HepG2 (cell line): Measurements from ENCODE around the gene PLK3. TPM values are rescaled to one million over a fixed set of nuclear protein-coding genes. Genes with fewer than 3 reads are reported as not detected.
A peak's percentile ranks its signal among the peaks of the same experiment; 100 is the strongest.

Experiments used
- AKAP8 ChIP-seq: sonication (generic); formaldehyde crosslinking; IDR thresholded peaks from 2 replicates; pipeline ENCODE4 v1.5.1; 2020; ENCODE audit warnings: mild to moderate bottlenecking, missing genetic modification reagents
- CREB1 ChIP-seq, 2 experiments: fragments of 450-650 bp in 1 of 2; IDR thresholded peaks; 2 replicates each; pipeline ENCODE4 v1.6.1; 2016 to 2017; ENCODE audit warnings: control low read depth in 1 of 2, mild to moderate bottlenecking in 1 of 2, missing compliant biosample characterization in 1 of 2, missing genetic modification characterization in 1 of 2
- HNRNPL ChIP-seq: fragments of 200-400 bp; formaldehyde crosslinking; IDR thresholded peaks from 2 replicates; pipeline ENCODE4 v1.6.1; 2017; ENCODE audit warnings: mild to moderate bottlenecking, low read depth, low read length
- KDM6A ChIP-seq: IDR thresholded peaks from 2 replicates; pipeline ENCODE4 v1.6.1; 2016; ENCODE audit warnings: low read depth
- MEF2D ChIP-seq: sonication (generic); formaldehyde crosslinking; IDR thresholded peaks from 2 replicates; pipeline ENCODE4 v1.5.1; 2020; ENCODE audit warnings: mild to moderate bottlenecking, missing genetic modification reagents
- MTA1 ChIP-seq: sonication (generic); formaldehyde crosslinking; IDR thresholded peaks from 2 replicates; pipeline ENCODE4 v1.4.0; 2020; ENCODE audit warnings: missing genetic modification reagents, mild to moderate bottlenecking, borderline replicate concordance
- RBFOX2 ChIP-seq: fragments of 200-400 bp; formaldehyde crosslinking; IDR thresholded peaks from 2 replicates; pipeline ENCODE4 v1.6.1; 2017; ENCODE audit warnings: low read depth, mild to moderate bottlenecking, low read length
- SALL2 ChIP-seq: sonication (generic); formaldehyde crosslinking; IDR thresholded peaks from 2 replicates; pipeline ENCODE4 v1.8.1; 2023; ENCODE audit warnings: mild to moderate bottlenecking, missing genetic modification reagents, inconsistent platforms
- SOX6 ChIP-seq, 2 experiments: fragments of 450-650 bp in 1 of 2; sonication (generic) in 1 of 2; formaldehyde crosslinking in 1 of 2; IDR thresholded peaks; 2 replicates each; pipeline versions ENCODE4 v1.4.0 to v1.6.1; 2017 to 2020; ENCODE audit warnings: antibody characterized with exemption in 1 of 2, mild to moderate bottlenecking in 1 of 2, missing genetic modification reagents in 1 of 2
- SRY ChIP-seq: sonication (generic); formaldehyde crosslinking; IDR thresholded peaks from 2 replicates; pipeline ENCODE4 v1.8.0; 2022; ENCODE audit warnings: mild to moderate bottlenecking, missing genetic modification reagents
- SYNCRIP ChIP-seq: fragments of 200-400 bp; formaldehyde crosslinking; IDR thresholded peaks from 2 replicates; pipeline ENCODE4 v1.6.1; 2018; ENCODE audit warnings: mild to moderate bottlenecking, low read depth, low read length; ENCODE audit not compliant: insufficient read depth
- YEATS4 ChIP-seq: sonication (generic); formaldehyde crosslinking; IDR thresholded peaks from 2 replicates; pipeline ENCODE4 v1.4.0; 2020; ENCODE audit warnings: missing genetic modification reagents, borderline replicate concordance
- ZNF615 ChIP-seq: sonication (generic); formaldehyde crosslinking; IDR thresholded peaks from 2 replicates; pipeline ENCODE4 v1.5.0; 2020; ENCODE audit warnings: mild to moderate bottlenecking, missing genetic modification reagents, borderline replicate concordance
- ZNF713 ChIP-seq: sonication (generic); formaldehyde crosslinking; IDR thresholded peaks from 2 replicates; pipeline ENCODE4 v1.4.0; 2020; ENCODE audit warnings: mild to moderate bottlenecking, missing genetic modification reagents
- ZNF788 ChIP-seq: sonication (generic); formaldehyde crosslinking; IDR thresholded peaks from 2 replicates; pipeline ENCODE4 v1.5.0; 2020; ENCODE audit warnings: mild to moderate bottlenecking, missing genetic modification reagents, borderline replicate concordance
- polyA plus RNA-seq, 8 experiments: library from polyadenylated mRNA; depleted of rRNA in 3 of 8; stranded (reverse) in 7 of 8; unstranded in 1 of 8; fragments of >200 nt; fragmentation: Illumina TruSeq in 4 of 8; extraction: Trizol in 4 of 8; gene quantifications; 2 replicates each; pipeline versions ENCODE4 v1.2.1 to v1.2.3, GENCODE V29; 2011 to 2016; ENCODE audit warnings: low read depth in 4 of 8, missing spikeins in 1 of 8, mixed read lengths in 1 of 8; ENCODE audit not compliant: insufficient read depth in 1 of 8
- total RNA-seq, 5 experiments: library from RNA; depleted of rRNA; stranded (reverse); fragments of >200 nt; fragmentation: Illumina TruSeq; extraction: Trizol; gene quantifications; 2 replicates each; pipeline ENCODE4 v1.2.3, GENCODE V29; 2016; ENCODE audit warnings: low read depth in 1 of 5
- TF ChIP-seq, protein P1 (sequence below): IDR thresholded peaks from 2 replicates; pipeline ENCODE4 v1.4.0; 2020; ENCODE audit warnings: mild to moderate bottlenecking, missing genetic modification reagents
- TF ChIP-seq, protein P2 (sequence below): sonication (generic); formaldehyde crosslinking; IDR thresholded peaks from 2 replicates; pipeline ENCODE4 v1.4.0; 2020; ENCODE audit warnings: missing genetic modification reagents, borderline replicate concordance
- TF ChIP-seq, protein P3 (sequence below): IDR thresholded peaks from 2 replicates; pipeline ENCODE4 v1.6.1; 2016; ENCODE audit warnings: low read depth, borderline replicate concordance
- TF ChIP-seq, protein P4 (sequence below): sonication (generic); formaldehyde crosslinking; IDR thresholded peaks from 2 replicates; pipeline ENCODE4 v1.4.0; 2020; ENCODE audit warnings: missing genetic modification reagents

The PLK3 gene
- total and polyA plus RNA-seq, 2 of the 13 experiments (the other 11 are each of a cell fraction or from before 2014, with no cell fraction given), result 9.8 to 16.9 TPM

DNA sequence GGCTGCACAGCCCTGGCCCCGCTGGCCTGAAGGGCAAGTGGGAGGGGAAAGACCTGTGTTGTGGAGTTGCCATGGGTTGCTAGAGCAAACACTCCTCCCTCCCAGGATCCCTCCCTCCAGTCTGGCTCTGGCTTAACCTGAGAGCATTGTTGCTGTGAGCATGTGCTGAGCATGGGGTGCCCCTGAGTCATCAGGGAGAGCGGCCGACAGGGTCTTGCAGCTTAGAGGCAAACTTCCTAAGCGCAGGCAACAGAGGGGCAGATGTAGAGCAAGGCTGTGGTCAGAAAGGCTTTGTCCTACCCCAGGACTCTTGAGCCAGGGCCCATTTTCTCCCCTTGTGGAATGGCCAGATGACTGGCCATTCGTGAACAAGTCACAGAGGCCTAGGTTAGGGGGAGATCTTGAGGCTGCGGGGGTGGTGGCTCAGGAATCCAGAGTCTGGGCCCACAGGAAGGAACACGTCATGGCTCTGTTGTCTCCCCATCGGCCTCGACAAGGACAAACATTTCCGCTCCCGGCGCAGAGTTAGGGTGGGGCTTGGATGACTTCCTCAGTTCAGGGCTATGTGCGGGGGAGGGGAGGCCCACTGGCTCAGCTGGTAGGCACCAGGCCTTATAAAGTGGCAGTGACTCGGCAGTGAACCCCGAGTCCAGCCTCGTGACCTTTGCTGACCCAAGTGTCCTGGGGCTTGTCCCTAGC lies 7.3 kb downstream of the PLK3 start (continued):
- TF ChIP-seq, protein P1, sequence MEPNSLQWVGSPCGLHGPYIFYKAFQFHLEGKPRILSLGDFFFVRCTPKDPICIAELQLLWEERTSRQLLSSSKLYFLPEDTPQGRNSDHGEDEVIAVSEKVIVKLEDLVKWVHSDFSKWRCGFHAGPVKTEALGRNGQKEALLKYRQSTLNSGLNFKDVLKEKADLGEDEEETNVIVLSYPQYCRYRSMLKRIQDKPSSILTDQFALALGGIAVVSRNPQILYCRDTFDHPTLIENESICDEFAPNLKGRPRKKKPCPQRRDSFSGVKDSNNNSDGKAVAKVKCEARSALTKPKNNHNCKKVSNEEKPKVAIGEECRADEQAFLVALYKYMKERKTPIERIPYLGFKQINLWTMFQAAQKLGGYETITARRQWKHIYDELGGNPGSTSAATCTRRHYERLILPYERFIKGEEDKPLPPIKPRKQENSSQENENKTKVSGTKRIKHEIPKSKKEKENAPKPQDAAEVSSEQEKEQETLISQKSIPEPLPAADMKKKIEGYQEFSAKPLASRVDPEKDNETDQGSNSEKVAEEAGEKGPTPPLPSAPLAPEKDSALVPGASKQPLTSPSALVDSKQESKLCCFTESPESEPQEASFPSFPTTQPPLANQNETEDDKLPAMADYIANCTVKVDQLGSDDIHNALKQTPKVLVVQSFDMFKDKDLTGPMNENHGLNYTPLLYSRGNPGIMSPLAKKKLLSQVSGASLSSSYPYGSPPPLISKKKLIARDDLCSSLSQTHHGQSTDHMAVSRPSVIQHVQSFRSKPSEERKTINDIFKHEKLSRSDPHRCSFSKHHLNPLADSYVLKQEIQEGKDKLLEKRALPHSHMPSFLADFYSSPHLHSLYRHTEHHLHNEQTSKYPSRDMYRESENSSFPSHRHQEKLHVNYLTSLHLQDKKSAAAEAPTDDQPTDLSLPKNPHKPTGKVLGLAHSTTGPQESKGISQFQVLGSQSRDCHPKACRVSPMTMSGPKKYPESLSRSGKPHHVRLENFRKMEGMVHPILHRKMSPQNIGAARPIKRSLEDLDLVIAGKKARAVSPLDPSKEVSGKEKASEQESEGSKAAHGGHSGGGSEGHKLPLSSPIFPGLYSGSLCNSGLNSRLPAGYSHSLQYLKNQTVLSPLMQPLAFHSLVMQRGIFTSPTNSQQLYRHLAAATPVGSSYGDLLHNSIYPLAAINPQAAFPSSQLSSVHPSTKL, result peak; percentile 24; the same call in 1 of the 2 replicates
- TF ChIP-seq SOX6 (IDR thresholded peaks at IDR 0.05) (no peak), SOX6 (CRISPR knock-in tag; IDR thresholded peaks at IDR 0.05) (peak; percentile 88), ZNF713 (CRISPR knock-in tag) (peak; percentile 74), MEF2D (peak; percentile 81; the same call in 1 of the 2 replicates), CREB1 (IDR thresholded peaks at IDR 0.05) (peak; percentile 68), CREB1 (CRISPR knock-in tag; IDR thresholded peaks at IDR 0.05) (no peak), YEATS4 (CRISPR knock-in tag) (peak; percentile 68), SRY (CRISPR knock-in tag) (peak; percentile 35; the same call in 1 of the 2 replicates), ZNF788 (CRISPR knock-in tag) (peak; percentile 45; the same call in 1 of the 2 replicates), KDM6A (CRISPR knock-in tag) (peak; percentile 43), MTA1 (CRISPR knock-in tag) (peak; percentile 52), AKAP8 (CRISPR knock-in tag) (peak; percentile 49; the same call in 1 of the 2 replicates), RBFOX2 (peak; percentile 40; the same call in 1 of the 2 replicates), ZNF615 (CRISPR knock-in tag) (0 out of 2 replicates have a peak, but pooled peaks have one; percentile 12), SYNCRIP (no peak), SALL2 (peak; percentile 48; the same call in 1 of the 2 replicates), HNRNPL (0 out of 2 replicates have a peak, but pooled peaks have one; percentile 12)
- TF ChIP-seq, protein P2, sequence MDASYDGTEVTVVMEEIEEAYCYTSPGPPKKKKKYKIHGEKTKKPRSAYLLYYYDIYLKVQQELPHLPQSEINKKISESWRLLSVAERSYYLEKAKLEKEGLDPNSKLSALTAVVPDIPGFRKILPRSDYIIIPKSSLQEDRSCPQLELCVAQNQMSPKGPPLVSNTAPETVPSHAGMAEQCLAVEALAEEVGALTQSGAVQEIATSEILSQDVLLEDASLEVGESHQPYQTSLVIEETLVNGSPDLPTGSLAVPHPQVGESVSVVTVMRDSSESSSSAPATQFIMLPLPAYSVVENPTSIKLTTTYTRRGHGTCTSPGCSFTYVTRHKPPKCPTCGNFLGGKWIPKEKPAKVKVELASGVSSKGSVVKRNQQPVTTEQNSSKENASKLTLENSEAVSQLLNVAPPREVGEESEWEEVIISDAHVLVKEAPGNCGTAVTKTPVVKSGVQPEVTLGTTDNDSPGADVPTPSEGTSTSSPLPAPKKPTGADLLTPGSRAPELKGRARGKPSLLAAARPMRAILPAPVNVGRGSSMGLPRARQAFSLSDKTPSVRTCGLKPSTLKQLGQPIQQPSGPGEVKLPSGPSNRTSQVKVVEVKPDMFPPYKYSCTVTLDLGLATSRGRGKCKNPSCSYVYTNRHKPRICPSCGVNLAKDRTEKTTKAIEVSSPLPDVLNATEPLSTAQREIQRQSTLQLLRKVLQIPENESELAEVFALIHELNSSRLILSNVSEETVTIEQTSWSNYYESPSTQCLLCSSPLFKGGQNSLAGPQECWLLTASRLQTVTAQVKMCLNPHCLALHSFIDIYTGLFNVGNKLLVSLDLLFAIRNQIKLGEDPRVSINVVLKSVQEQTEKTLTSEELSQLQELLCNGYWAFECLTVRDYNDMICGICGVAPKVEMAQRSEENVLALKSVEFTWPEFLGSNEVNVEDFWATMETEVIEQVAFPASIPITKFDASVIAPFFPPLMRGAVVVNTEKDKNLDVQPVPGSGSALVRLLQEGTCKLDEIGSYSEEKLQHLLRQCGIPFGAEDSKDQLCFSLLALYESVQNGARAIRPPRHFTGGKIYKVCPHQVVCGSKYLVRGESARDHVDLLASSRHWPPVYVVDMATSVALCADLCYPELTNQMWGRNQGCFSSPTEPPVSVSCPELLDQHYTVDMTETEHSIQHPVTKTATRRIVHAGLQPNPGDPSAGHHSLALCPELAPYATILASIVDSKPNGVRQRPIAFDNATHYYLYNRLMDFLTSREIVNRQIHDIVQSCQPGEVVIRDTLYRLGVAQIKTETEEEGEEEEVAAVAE (CRISPR knock-in tag), result peak; percentile 72; the same call in 1 of the 2 replicates
- TF ChIP-seq, protein P3, sequence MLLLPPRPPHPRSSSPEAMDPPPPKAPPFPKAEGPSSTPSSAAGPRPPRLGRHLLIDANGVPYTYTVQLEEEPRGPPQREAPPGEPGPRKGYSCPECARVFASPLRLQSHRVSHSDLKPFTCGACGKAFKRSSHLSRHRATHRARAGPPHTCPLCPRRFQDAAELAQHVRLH (CRISPR knock-in tag), result 0 out of 2 replicates have a peak, but pooled peaks have one; percentile 8
- TF ChIP-seq, protein P4, sequence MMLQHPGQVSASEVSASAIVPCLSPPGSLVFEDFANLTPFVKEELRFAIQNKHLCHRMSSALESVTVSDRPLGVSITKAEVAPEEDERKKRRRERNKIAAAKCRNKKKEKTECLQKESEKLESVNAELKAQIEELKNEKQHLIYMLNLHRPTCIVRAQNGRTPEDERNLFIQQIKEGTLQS (CRISPR knock-in tag), result peak; percentile 55
